ENCODE data around the gene IFT122.

- TF ChIP-seq FOXA1 (IDR thresholded peaks at IDR 0.05) (no peak), ZNF384 (IDR thresholded peaks at IDR 0.05) (no peak), SUZ12 (IDR thresholded peaks at IDR 0.05) (no peak), ARNT (IDR thresholded peaks at IDR 0.05) (no peak), SP1 (IDR thresholded peaks at IDR 0.05) (no peak), ELF4 (IDR thresholded peaks at IDR 0.05) (no peak), FOXM1 (IDR thresholded peaks at IDR 0.05; ENCODE audit: borderline replicate concordance) (no peak), LEF1 (IDR thresholded peaks at IDR 0.05; ENCODE audit: borderline replicate concordance) (no peak), PKNOX1 (IDR thresholded peaks at IDR 0.05) (no peak), L3MBTL2 (conservative IDR thresholded peaks at IDR 0.05) (no peak), TARDBP (IDR thresholded peaks at IDR 0.05) (no peak)
These were observed 61.6 kb downstream of the IFT122 start for GRCh38 chr3:129501630-129502029.

Data from HEK293T (cell line).